ENCODE data around the gene TNFAIP2.

DNA sequence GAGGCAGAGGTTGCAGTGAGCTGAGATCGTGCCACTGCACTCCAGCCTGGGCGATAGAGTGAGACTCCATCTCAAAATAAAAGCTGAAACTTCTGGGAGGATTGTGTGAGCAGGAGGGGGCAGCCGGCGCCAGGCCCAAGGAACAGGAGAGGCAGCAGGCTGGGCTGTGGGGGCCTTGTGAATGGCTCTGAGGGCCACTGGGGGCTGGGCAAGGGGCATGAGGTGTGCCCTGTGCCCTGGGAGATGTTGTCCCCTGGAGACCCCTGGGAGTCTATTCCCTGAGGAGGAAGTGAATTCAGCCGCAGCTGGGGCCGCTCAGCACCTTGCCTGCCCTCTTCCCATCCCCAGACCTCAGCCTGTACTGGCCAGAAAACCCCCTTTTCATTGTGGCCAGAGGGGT, 34.3 kb upstream of the TNFAIP2 start:
- no peak for TF ChIP-seq POLR2A (IDR thresholded peaks at IDR 0.05; ENCODE audit: low read length)
- TF ChIP-seq GATA1 (IDR thresholded peaks at IDR 0.05; ENCODE audit: low read depth, low read length): no peak
